Liver (tissue), 3 donors: ENCODE results near the gene TMPRSS2.

Source experiments
- ATF3 ChIP-seq: IDR thresholded peaks from 2 replicates; pipeline ENCODE4 v1.6.1; 2016; ENCODE audit warnings: antibody characterized with exemption
- CTCF ChIP-seq: fragments of 150-350 bp; IDR thresholded peaks from 2 replicates; pipeline ENCODE4 v1.5.1; 2017; ENCODE audit warnings: improper control_type of control experiment, low read depth, low read length; ENCODE audit not compliant: missing input control
- GABPA ChIP-seq, 2 donors: IDR thresholded peaks in 1 of 2; conservative IDR thresholded peaks in 1 of 2; 2 replicates each; pipeline ENCODE4 v1.6.1; 2016; ENCODE audit warnings: antibody characterized with exemption in 2 of 2, mild to moderate bottlenecking in 1 of 2, moderate library complexity in 1 of 2
- HNF4A ChIP-seq, 2 donors: conservative IDR thresholded peaks; 2 replicates each; pipeline ENCODE4 v1.6.1; 2016; ENCODE audit warnings: antibody characterized with exemption in 2 of 2, mild to moderate bottlenecking in 2 of 2
- JUND ChIP-seq, 2 donors: IDR thresholded peaks; 2 replicates each; pipeline ENCODE4 v1.6.1; 2016; ENCODE audit warnings: antibody characterized with exemption in 2 of 2
- MAX ChIP-seq: IDR thresholded peaks from 2 replicates; pipeline ENCODE4 v1.6.1; 2016; ENCODE audit warnings: antibody characterized with exemption
- RAD21 ChIP-seq, 2 donors: IDR thresholded peaks; 2 replicates each; pipeline ENCODE4 v1.6.1; 2016; ENCODE audit warnings: antibody characterized with exemption in 2 of 2, mild to moderate bottlenecking in 2 of 2
- REST ChIP-seq: IDR thresholded peaks from 2 replicates; pipeline ENCODE4 v1.6.1; 2016; ENCODE audit warnings: antibody characterized with exemption, mild to moderate bottlenecking
- SP1 ChIP-seq: IDR thresholded peaks from 2 replicates; pipeline ENCODE4 v1.6.1; 2018; ENCODE audit warnings: antibody characterized with exemption, mild to moderate bottlenecking
- YY1 ChIP-seq: IDR thresholded peaks from 2 replicates; pipeline ENCODE4 v1.6.1; 2016; ENCODE audit warnings: antibody characterized with exemption, mild to moderate bottlenecking
- ZBTB33 ChIP-seq: IDR thresholded peaks from 2 replicates; pipeline ENCODE4 v1.6.1; 2016; ENCODE audit warnings: antibody characterized with exemption
- donor health status: healthy.
- donor health status: healthy.

GRCh38 chr21:41501919-41502318 is 6.0 kb downstream of the TMPRSS2 start:
- TF ChIP-seq CTCF (no peak), MAX (no peak), ZBTB33 (no peak), JUND (IDR thresholded peaks at IDR 0.05) (no peak), ATF3 (no peak), RAD21 (IDR thresholded peaks at IDR 0.05) (no peak), REST (no peak), GABPA (IDR thresholded peaks at IDR 0.05 in 1 of 2, conservative IDR thresholded peaks at IDR 0.05 in 1 of 2) (no peak), YY1 (no peak), HNF4A (conservative IDR thresholded peaks at IDR 0.05) (no peak), SP1 (no peak)
